SK-N-MC (cell line): ENCODE results near the gene BAHD1.

Experiments
- EZH2 ChIP-seq: fragments of 200-600 bp; sonication (generic); IDR thresholded peaks from one replicate; pipeline ENCODE4 v1.6.1; 2017; ENCODE audit warnings: antibody characterized with exemption
- FOXP2 ChIP-seq: optimal IDR thresholded peaks from 2 replicates; pipeline ENCODE3; 2011; ENCODE audit warnings: mild to moderate bottlenecking, moderate library complexity; ENCODE audit not compliant: insufficient read depth; ENCODE audit errors: extremely low read length, control extremely low read depth
- POLR2AphosphoS5 ChIP-seq: IDR thresholded peaks from 2 replicates; pipeline ENCODE4 v1.6.1; 2012; ENCODE audit warnings: mild to moderate bottlenecking, low read depth, low read length, borderline replicate concordance

- TF ChIP-seq EZH2, result no peak
- TF ChIP-seq POLR2AphosphoS5, result no peak
- no peak for TF ChIP-seq FOXP2
Measured at GRCh38 chr15:40498891-40499290, 58.1 kb downstream of the BAHD1 start.
